GM19438 (cell line): ENCODE results near the gene TEAD1.

ENCODE experiments used
- ATAC-seq: cut with Tn5 transposase; IDR thresholded peaks from one replicate; pipeline ENCODE4 v1.9.1; 2021; ENCODE audit warnings: low read depth; ENCODE audit not compliant: unreplicated experiment

Gene TEAD1

GRCh38 chr11:12918667-12919066, 244.4 kb downstream of the TEAD1 start:
- no peak for ATAC-seq

GRCh38 chr11:12922418-12922817, 248.2 kb downstream of the TEAD1 start:
- no peak for ATAC-seq

DNA sequence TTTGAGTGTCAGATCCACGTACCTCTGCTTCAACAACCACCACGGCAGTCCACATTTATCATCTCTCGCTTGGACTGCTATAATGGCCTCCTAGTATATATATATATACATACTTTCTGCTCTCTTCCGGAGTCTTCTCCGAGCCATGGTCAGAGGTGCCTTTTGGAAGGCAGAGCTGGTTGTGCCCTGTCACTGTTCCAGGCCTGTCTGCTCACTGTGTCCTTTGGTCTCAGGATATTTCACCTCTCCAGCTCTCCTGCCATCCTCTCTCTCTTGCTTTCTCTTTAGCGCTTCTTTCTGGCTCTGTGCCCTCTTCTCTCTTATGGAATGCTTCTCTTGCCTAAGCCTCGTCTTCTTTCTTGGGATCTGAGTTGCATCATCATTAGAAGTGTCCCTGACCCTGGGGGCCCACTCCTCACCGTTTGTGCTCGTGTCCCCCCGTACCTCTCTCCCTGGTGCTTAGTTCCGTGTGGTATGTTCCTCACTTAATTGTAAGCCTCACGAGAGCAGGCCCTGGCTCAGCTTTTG, 248.8 kb downstream of the TEAD1 start:
- ATAC-seq: no peak

DNA sequence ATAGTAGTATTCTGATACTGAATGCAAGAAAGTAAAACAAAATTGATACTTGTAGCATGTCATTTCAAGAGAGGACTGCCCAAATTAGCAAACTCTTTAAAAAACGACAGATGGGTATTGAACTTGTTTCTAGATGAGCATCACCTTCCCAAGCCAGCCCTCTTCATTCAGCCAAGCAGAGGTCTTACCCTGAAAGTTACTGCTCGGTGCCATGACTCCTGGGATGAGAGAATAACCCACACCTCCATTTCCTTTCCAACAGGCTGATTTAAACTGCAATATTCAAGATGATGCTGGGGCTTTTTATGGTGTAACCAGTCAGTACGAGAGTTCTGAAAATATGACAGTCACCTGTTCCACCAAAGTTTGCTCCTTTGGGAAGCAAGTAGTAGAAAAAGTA, 250.4 kb downstream of the TEAD1 start:
- no peak for ATAC-seq

GRCh38 chr11:12925520-12925919, 251.3 kb downstream of the TEAD1 start:
- ATAC-seq: no peak

- ATAC-seq: no peak
Measured at GRCh38 chr11:12927221-12927620, 253.0 kb downstream of the TEAD1 start.

GRCh38 chr11:12927886-12928285, 253.7 kb downstream of the TEAD1 start:
- no peak for ATAC-seq

DNA sequence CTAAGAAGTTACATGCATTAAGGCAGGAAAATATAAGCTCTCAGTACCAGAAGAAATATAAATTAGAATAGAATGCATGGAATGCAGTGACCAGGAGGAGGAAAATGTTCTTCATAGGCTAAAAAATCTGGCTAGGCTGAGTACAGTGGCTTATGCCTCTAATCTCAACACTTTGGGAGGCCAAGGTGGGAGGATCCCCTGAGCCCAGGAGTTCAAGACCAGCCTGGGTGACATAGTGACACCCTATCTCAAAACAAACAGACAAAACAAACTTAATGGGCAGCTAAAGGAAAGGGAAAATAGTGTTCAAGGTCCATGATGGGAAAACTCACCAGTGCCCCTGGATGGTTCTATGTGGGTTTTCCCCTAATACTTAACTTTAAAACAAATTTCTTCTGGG, 256.6 kb downstream of the TEAD1 start:
- ATAC-seq: no peak

- ATAC-seq: no peak
Measured at GRCh38 chr11:12932485-12932884, 258.3 kb downstream of the TEAD1 start.

GRCh38 chr11:12936200-12936599, 262.0 kb downstream of the TEAD1 start:
- ATAC-seq: no peak

- no peak for ATAC-seq
Measured at GRCh38 chr11:12938590-12939247, 264.5 kb downstream of the TEAD1 start.

GRCh38 chr11:12941671-12942070, 267.4 kb downstream of the TEAD1 start:
- no peak for ATAC-seq

GRCh38 chr11:12942157-12942556, 267.9 kb downstream of the TEAD1 start:
- no peak for ATAC-seq

GRCh38 chr11:12943311-12943710, 269.1 kb downstream of the TEAD1 start:
- no peak for ATAC-seq

- ATAC-seq: no peak
Measured at GRCh38 chr11:12944889-12945288, 270.7 kb downstream of the TEAD1 start.

DNA sequence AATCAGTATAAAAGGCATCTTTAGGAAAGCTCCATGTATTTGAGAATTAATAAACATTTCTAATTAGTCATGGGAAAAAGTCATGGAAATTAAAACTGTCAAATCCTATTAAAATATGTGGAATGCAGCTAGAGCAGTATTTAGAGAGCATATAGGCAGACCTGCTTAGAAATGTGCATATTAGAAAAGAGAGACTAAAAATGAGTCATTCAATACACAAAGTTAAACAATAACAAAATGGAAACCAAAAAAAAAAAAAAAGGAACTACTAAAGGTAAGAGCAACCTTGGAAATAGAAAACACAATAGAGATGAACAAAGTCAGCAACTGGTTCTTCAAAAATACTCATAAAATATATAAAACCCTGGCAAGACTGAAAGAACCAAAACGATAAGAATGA, 275.2 kb downstream of the TEAD1 start:
- peak; percentile 47 for ATAC-seq

GRCh38 chr11:12950670-12951069, 276.4 kb downstream of the TEAD1 start:
- ATAC-seq: no peak

GRCh38 chr11:12951376-12951775, 277.2 kb downstream of the TEAD1 start:
- ATAC-seq: no peak

DNA sequence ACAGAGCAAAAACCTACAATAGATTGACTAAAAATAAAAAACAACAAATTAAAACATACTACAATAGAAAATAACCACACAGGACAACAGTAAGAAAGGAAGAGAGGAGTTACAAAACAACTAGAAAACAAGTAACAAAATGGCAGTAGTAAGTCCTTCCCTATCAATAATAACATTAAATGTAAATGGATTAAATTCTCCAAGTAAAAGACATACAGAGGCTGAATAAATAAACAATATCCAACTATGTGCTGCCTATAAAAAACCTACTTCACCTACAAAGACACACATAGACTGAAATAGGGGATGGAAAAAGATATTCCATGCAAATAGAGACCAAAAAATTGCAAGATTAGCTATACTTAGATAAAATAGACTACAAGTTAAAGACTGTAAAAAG, 277.9 kb downstream of the TEAD1 start:
- no peak for ATAC-seq

DNA sequence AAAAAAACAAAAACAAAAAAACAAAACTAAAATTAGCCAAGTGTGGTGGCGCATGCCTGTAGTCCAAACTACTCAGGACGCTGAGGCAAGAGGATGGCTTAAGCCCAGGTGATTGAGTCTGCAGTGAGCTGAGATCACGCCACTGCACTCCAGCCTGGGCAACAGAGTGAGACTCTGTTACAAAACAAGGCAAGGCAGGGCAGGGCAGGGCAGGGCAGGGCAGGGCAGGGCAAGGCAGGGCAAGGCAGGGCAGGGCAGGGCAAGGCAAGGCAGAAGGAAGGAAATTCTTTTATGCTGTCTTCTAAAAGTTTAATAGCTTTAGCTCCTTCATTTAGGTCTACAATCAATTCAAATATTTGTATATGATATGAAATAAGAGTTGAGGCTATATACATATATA, 284.8 kb downstream of the TEAD1 start:
- no peak for ATAC-seq

GRCh38 chr11:12961615-12962014, 287.4 kb downstream of the TEAD1 start:
- ATAC-seq: no peak

DNA sequence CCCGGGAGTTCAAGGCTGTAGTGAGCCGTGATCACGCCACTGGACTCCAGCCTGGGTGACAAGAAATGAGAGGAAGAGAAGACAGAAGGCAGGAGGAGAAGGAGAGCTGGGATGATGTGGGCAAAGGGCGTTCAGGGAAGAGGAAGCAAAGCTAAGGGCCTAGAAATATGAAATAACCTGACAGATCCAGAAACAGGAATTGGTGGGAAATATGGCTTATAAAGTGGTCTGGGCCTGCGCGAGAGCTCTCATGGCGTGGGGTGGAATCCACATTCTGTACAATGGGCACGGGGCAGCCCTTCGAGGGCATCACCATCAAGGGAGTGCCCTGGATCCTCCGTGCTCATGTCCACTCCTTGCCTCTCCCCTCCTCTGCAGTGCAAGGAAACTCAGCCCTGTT, 288.1 kb downstream of the TEAD1 start:
- no peak for ATAC-seq

GRCh38 chr11:12963051-12963450, 288.8 kb downstream of the TEAD1 start:
- ATAC-seq: no peak
